MG63 (cell line): ENCODE data around the gene CMPK2. TPM values are rescaled to one million over a fixed set of nuclear protein-coding genes. Genes with fewer than 3 reads are reported as not detected.
A peak's percentile ranks its signal among the peaks of the same experiment; 100 is the strongest.
"Not testable (repeated sequence)": the region's sequence is repeated elsewhere in the genome, so short reads cannot be mapped to it uniquely, and the experiment has no call there.

ENCODE experiments used
- DNase-seq: peaks from one replicate; pipeline ENCODE4 v3.0.0-alpha.2; 2020
- H3K27me3 ChIP-seq: fragments of 250-450 bp; sonication (Bioruptor Pico); 2 replicates; pipeline ENCODE4 v1.5.1; 2020; ENCODE audit warnings: mild to moderate bottlenecking, moderate library complexity
- H3K36me3 ChIP-seq: fragments of 250-450 bp; sonication (Bioruptor Pico); 2 replicates; pipeline ENCODE4 v1.5.1; 2020; ENCODE audit warnings: mild to moderate bottlenecking, moderate library complexity
- H3K4me3 ChIP-seq: fragments of 250-450 bp; sonication (Bioruptor Pico); 2 replicates; pipeline ENCODE4 v1.5.1; 2020; ENCODE audit warnings: mild to moderate bottlenecking, moderate library complexity
- H3K9me3 ChIP-seq: fragments of 250-450 bp; sonication (Bioruptor Pico); 2 replicates; pipeline ENCODE4 v1.5.1; 2020; ENCODE audit warnings: mild to moderate bottlenecking, moderate library complexity
- total RNA-seq: library from RNA; depleted of rRNA; stranded (reverse); fragments of >200 nt; shearing (Covaris generic); gene quantifications from 2 replicates; pipeline ENCODE4 v1.2.3, GENCODE V29; 2014; ENCODE audit warnings: low replicate concordance

Gene CMPK2
- total RNA-seq, 1 experiment from 2014 or later, result 6.6 TPM

GRCh38 chr2:6860296-6860695, 5.4 kb downstream of the CMPK2 start:
- peaks cover 10% of the 10 kb centered on the region for H3K9me3 ChIP-seq

GRCh38 chr2:6858466-6859027, 7.2 kb downstream of the CMPK2 start:
- H3K27me3 ChIP-seq, H3K4me3 ChIP-seq, DNase-seq, H3K9me3 ChIP-seq: not testable (repeated sequence)
- H3K36me3 ChIP-seq, result peaks cover 11% of the 10 kb centered on the region

More at GRCh38 chr2:6860296-6860695, 5.4 kb downstream of the CMPK2 start:
- no peak for DNase-seq
- Histone ChIP-seq H3K4me3 (no peak overlapping the region), H3K27me3 (no peaks in the 10 kb centered on the region), H3K36me3 (peaks cover 11% of the 10 kb centered on the region)

GRCh38 chr2:6856548-6856920, 9.2 kb downstream of the CMPK2 start:
- no peak for DNase-seq
- Histone ChIP-seq H3K27me3 (no peaks in the 10 kb centered on the region), H3K36me3 (peaks cover 11% of the 10 kb centered on the region), H3K9me3 (peaks cover 10% of the 10 kb centered on the region), H3K4me3 (no peak overlapping the region)

GRCh38 chr2:6855860-6856547, 9.7 kb downstream of the CMPK2 start:
- Histone ChIP-seq H3K27me3 (no peaks in the 10 kb centered on the region), H3K36me3 (peaks cover 11% of the 10 kb centered on the region), H3K4me3 (no peak overlapping the region), H3K9me3 (peaks cover 10% of the 10 kb centered on the region)
- DNase-seq, result no peak

- H3K9me3 ChIP-seq, result peaks cover 7% of the 10 kb centered on the region; the same call in 1 of the 2 replicates
- DNase-seq, result no peak
- peaks cover 9% of the 10 kb centered on the region; the same call in 1 of the 2 replicates for H3K36me3 ChIP-seq
- no peaks in the 10 kb centered on the region for H3K27me3 ChIP-seq
- no peak overlapping the region for H3K4me3 ChIP-seq
Measured at GRCh38 chr2:6854416-6854815, 11.3 kb downstream of the CMPK2 start.

GRCh38 chr2:6852195-6852594, 13.5 kb downstream of the CMPK2 start:
- Histone ChIP-seq H3K4me3 (no peak overlapping the region), H3K27me3 (no peaks in the 10 kb centered on the region), H3K36me3 (0 out of 2 replicates have a peak, but pooled peaks cover 3% of the 10 kb centered on the region), H3K9me3 (peaks cover 6% of the 10 kb centered on the region; the same call in 1 of the 2 replicates)
- DNase-seq, result no peak

- Histone ChIP-seq H3K4me3 (no peak overlapping the region), H3K9me3 (peaks cover 34% of the 10 kb centered on the region), H3K36me3 (0 out of 2 replicates have a peak, but pooled peaks cover 3% of the 10 kb centered on the region), H3K27me3 (no peaks in the 10 kb centered on the region)
- DNase-seq, result peak; percentile 76
Measured at GRCh38 chr2:6846967-6847681, 18.6 kb downstream of the CMPK2 start.

- Histone ChIP-seq H3K9me3 (peaks cover 34% of the 10 kb centered on the region), H3K36me3 (0 out of 2 replicates have a peak, but pooled peaks cover 3% of the 10 kb centered on the region), H3K4me3 (no peak overlapping the region), H3K27me3 (no peaks in the 10 kb centered on the region)
- no peak for DNase-seq
Measured at GRCh38 chr2:6846540-6846939, 19.2 kb downstream of the CMPK2 start.

- Histone ChIP-seq H3K4me3 (no peak overlapping the region), H3K9me3 (peaks cover 34% of the 10 kb centered on the region), H3K36me3 (0 out of 2 replicates have a peak, but pooled peaks cover 3% of the 10 kb centered on the region), H3K27me3 (no peaks in the 10 kb centered on the region)
- DNase-seq, result no peak
Measured at GRCh38 chr2:6845903-6846302, 19.8 kb downstream of the CMPK2 start.

GRCh38 chr2:6845312-6845711, 20.4 kb downstream of the CMPK2 start:
- no peaks in the 10 kb centered on the region for H3K27me3 ChIP-seq
- DNase-seq, result no peak
- H3K9me3 ChIP-seq, result peaks cover 34% of the 10 kb centered on the region
- H3K36me3 ChIP-seq, result 0 out of 2 replicates have a peak, but pooled peaks cover 3% of the 10 kb centered on the region
- no peak overlapping the region for H3K4me3 ChIP-seq

GRCh38 chr2:6841537-6842287, 24.0 kb downstream of the CMPK2 start:
- H3K9me3 ChIP-seq, result peaks cover 24% of the 10 kb centered on the region
- H3K27me3 ChIP-seq, result no peaks in the 10 kb centered on the region
- H3K36me3 ChIP-seq, result no peaks in the 10 kb centered on the region
- DNase-seq, result no peak
- H3K4me3 ChIP-seq, result no peak overlapping the region

GRCh38 chr2:6838673-6839319, 26.9 kb downstream of the CMPK2 start:
- Histone ChIP-seq H3K4me3 (no peak overlapping the region), H3K9me3 (0 out of 2 replicates have a peak, but pooled peaks cover 4% of the 10 kb centered on the region), H3K27me3 (no peaks in the 10 kb centered on the region), H3K36me3 (no peaks in the 10 kb centered on the region)
- no peak for DNase-seq

- no peaks in the 10 kb centered on the region for H3K36me3 ChIP-seq
- DNase-seq, result no peak
- H3K4me3 ChIP-seq, result no peak overlapping the region
- no peaks in the 10 kb centered on the region for H3K27me3 ChIP-seq
- H3K9me3 ChIP-seq, result peaks cover 5% of the 10 kb centered on the region
Measured at GRCh38 chr2:6835467-6835866, 30.2 kb downstream of the CMPK2 start.

GRCh38 chr2:6834163-6834562, 31.5 kb downstream of the CMPK2 start:
- DNase-seq, result no peak
- no peaks in the 10 kb centered on the region for H3K36me3 ChIP-seq
- H3K9me3 ChIP-seq, result peaks cover 7% of the 10 kb centered on the region
- no peak overlapping the region for H3K4me3 ChIP-seq
- H3K27me3 ChIP-seq, result no peaks in the 10 kb centered on the region

- H3K9me3 ChIP-seq, result peaks cover 7% of the 10 kb centered on the region
- DNase-seq, result no peak
- H3K27me3 ChIP-seq, result no peaks in the 10 kb centered on the region
- H3K4me3 ChIP-seq, result no peak overlapping the region
- H3K36me3 ChIP-seq, result no peaks in the 10 kb centered on the region
Measured at GRCh38 chr2:6833300-6833604, 32.5 kb downstream of the CMPK2 start.

- Histone ChIP-seq H3K36me3 (no peaks in the 10 kb centered on the region), H3K4me3 (no peak overlapping the region), H3K9me3 (peaks cover 7% of the 10 kb centered on the region), H3K27me3 (no peaks in the 10 kb centered on the region)
- no peak for DNase-seq
Measured at GRCh38 chr2:6832596-6833299, 33.0 kb downstream of the CMPK2 start.
